GM23338 (cell line): ENCODE data around the gene TBC1D5.

Experiments
- CREB1 ChIP-seq: fragments of 250-450 bp; sonication (Bioruptor Pico); IDR thresholded peaks from 2 replicates; pipeline ENCODE4 v1.5.0; 2020; ENCODE audit warnings: low read depth, mild to moderate bottlenecking, moderate library complexity
- ETS1 ChIP-seq: IDR thresholded peaks from 2 replicates; pipeline ENCODE4 v1.6.1; 2016; ENCODE audit warnings: antibody characterized with exemption
- EZH2 ChIP-seq: fragments of 200-600 bp; sonication (generic); IDR thresholded peaks from one replicate; pipeline ENCODE4 v1.8.0; 2017; ENCODE audit warnings: antibody characterized with exemption, mild to moderate bottlenecking, low read depth; ENCODE audit not compliant: unreplicated experiment
- EZH2phosphoT487 ChIP-seq: fragments of 200-600 bp; sonication (generic); IDR thresholded peaks from one replicate; pipeline ENCODE4 v1.8.1; 2018; ENCODE audit warnings: antibody characterized with exemption; ENCODE audit not compliant: unreplicated experiment
- JUNB ChIP-seq: IDR thresholded peaks from one replicate; pipeline ENCODE4 v1.6.1; 2016; ENCODE audit warnings: antibody characterized with exemption; ENCODE audit not compliant: unreplicated experiment
- NANOG ChIP-seq: IDR thresholded peaks from 2 replicates; pipeline ENCODE4 v1.6.1; 2016; ENCODE audit warnings: antibody characterized with exemption, borderline replicate concordance
- POLR2AphosphoS5 ChIP-seq: IDR thresholded peaks from 2 replicates; pipeline ENCODE4 v1.6.1; 2016; ENCODE audit warnings: antibody characterized with exemption, low read depth
- ZNF114 ChIP-seq: fragments of 250-450 bp; sonication (Bioruptor Pico); IDR thresholded peaks from 2 replicates; pipeline ENCODE4 v1.5.0; 2020; ENCODE audit warnings: mild to moderate bottlenecking, moderate library complexity
- TF ChIP-seq, protein P1 (sequence below), 2 experiments: fragments of 200-600 bp in 1 of 2; sonication (generic) in 1 of 2; conservative IDR thresholded peaks; 2 replicates each; pipeline versions ENCODE4 v1.5.1 to v1.6.1; 2016 to 2017; ENCODE audit warnings: antibody characterized with exemption in 2 of 2, low read depth in 2 of 2, mild to moderate bottlenecking in 2 of 2, moderate library complexity in 1 of 2
- TF ChIP-seq, protein P2 (sequence below): IDR thresholded peaks from one replicate; pipeline ENCODE4 v1.6.1; 2018; ENCODE audit warnings: antibody characterized with exemption; ENCODE audit not compliant: unreplicated experiment

- TF ChIP-seq, protein P1, sequence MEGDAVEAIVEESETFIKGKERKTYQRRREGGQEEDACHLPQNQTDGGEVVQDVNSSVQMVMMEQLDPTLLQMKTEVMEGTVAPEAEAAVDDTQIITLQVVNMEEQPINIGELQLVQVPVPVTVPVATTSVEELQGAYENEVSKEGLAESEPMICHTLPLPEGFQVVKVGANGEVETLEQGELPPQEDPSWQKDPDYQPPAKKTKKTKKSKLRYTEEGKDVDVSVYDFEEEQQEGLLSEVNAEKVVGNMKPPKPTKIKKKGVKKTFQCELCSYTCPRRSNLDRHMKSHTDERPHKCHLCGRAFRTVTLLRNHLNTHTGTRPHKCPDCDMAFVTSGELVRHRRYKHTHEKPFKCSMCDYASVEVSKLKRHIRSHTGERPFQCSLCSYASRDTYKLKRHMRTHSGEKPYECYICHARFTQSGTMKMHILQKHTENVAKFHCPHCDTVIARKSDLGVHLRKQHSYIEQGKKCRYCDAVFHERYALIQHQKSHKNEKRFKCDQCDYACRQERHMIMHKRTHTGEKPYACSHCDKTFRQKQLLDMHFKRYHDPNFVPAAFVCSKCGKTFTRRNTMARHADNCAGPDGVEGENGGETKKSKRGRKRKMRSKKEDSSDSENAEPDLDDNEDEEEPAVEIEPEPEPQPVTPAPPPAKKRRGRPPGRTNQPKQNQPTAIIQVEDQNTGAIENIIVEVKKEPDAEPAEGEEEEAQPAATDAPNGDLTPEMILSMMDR (conservative IDR thresholded peaks at IDR 0.05; ENCODE audit: low read depth in 2 of 2): no peak
- TF ChIP-seq, protein P2, sequence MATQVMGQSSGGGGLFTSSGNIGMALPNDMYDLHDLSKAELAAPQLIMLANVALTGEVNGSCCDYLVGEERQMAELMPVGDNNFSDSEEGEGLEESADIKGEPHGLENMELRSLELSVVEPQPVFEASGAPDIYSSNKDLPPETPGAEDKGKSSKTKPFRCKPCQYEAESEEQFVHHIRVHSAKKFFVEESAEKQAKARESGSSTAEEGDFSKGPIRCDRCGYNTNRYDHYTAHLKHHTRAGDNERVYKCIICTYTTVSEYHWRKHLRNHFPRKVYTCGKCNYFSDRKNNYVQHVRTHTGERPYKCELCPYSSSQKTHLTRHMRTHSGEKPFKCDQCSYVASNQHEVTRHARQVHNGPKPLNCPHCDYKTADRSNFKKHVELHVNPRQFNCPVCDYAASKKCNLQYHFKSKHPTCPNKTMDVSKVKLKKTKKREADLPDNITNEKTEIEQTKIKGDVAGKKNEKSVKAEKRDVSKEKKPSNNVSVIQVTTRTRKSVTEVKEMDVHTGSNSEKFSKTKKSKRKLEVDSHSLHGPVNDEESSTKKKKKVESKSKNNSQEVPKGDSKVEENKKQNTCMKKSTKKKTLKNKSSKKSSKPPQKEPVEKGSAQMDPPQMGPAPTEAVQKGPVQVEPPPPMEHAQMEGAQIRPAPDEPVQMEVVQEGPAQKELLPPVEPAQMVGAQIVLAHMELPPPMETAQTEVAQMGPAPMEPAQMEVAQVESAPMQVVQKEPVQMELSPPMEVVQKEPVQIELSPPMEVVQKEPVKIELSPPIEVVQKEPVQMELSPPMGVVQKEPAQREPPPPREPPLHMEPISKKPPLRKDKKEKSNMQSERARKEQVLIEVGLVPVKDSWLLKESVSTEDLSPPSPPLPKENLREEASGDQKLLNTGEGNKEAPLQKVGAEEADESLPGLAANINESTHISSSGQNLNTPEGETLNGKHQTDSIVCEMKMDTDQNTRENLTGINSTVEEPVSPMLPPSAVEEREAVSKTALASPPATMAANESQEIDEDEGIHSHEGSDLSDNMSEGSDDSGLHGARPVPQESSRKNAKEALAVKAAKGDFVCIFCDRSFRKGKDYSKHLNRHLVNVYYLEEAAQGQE: no peak
- TF ChIP-seq EZH2phosphoT487 (no peak), JUNB (no peak), POLR2AphosphoS5 (no peak), ZNF114 (CRISPR knock-in tag) (no peak), EZH2 (no peak), CREB1 (CRISPR knock-in tag) (no peak), NANOG (no peak), ETS1 (no peak)
Observed at GRCh38 chr3:17707813-17708543, 34.5 kb downstream of the TBC1D5 start.
